CD4-positive, alpha-beta T cell (primary cell): Measurements from ENCODE around the gene SPTBN5. TPM values are rescaled to one million over a fixed set of nuclear protein-coding genes. Genes with fewer than 3 reads are reported as not detected.

Source experiments
- ATAC-seq: fragments of 200-7000 bp; cut with Tn5 transposase; one replicate; pipeline ENCODE4 v1.10.0; 2022; ENCODE audit warnings: mild to moderate bottlenecking; ENCODE audit not compliant: poor library complexity
- CTCF ChIA-PET: fragments of 350-600 bp; sonication (Branson Sonifier 250); formaldehyde crosslinking; loops from one replicate; lab custom pipeline; 2021; ENCODE audit warnings: antibody characterized with exemption, inconsistent platforms; lab: Charles Lee
- POLR2A ChIA-PET: fragments of 350-600 bp; sonication (Branson Sonifier 250); formaldehyde crosslinking; loops from one replicate; lab custom pipeline; 2021; ENCODE audit warnings: antibody characterized with exemption, inconsistent platforms; lab: Charles Lee
- DNase-seq, 14 experiments: peaks; one replicate each; pipeline ENCODE4 v3.0.0-alpha.2; 2013 to 2020; ENCODE audit warnings: mixed read lengths in 2 of 14
- H3K27ac ChIP-seq, 2 donors: one replicate each; pipeline versions ENCODE4 v1.5.1 to v1.7.0; 2013; ENCODE audit warnings: low read length in 2 of 2, low read depth in 1 of 2, mild to moderate bottlenecking in 1 of 2
- H3K27me3 ChIP-seq, 2 experiments: 1 replicate in 1 of 2; 2 replicates in 1 of 2; pipeline versions ENCODE4 v1.6.1 to v1.7.0; 2013; ENCODE audit warnings: low read length in 2 of 2, control low read depth in 1 of 2, mild to moderate bottlenecking in 1 of 2, moderate library complexity in 1 of 2; ENCODE audit not compliant: insufficient read depth in 2 of 2, control insufficient read depth in 1 of 2
- H3K36me3 ChIP-seq: one replicate; pipeline ENCODE4 v1.6.1; 2013; ENCODE audit warnings: low read length, control low read depth; ENCODE audit not compliant: insufficient read depth
- H3K4me1 ChIP-seq: one replicate; pipeline ENCODE4 v1.6.1; 2013; ENCODE audit warnings: low read length, control low read depth; ENCODE audit not compliant: insufficient read depth
- H3K4me3 ChIP-seq: one replicate; pipeline ENCODE4 v1.5.1; 2013; ENCODE audit warnings: mild to moderate bottlenecking, low read length, moderate library complexity
- H3K9me3 ChIP-seq, 2 experiments: 1 replicate in 1 of 2; 2 replicates in 1 of 2; pipeline versions ENCODE4 v1.6.1 to v1.7.0; 2013; ENCODE audit warnings: low read length in 2 of 2, mild to moderate bottlenecking in 2 of 2, control low read depth in 1 of 2, moderate library complexity in 1 of 2; ENCODE audit not compliant: control insufficient read depth in 1 of 2, insufficient read depth in 1 of 2
- H3K27ac Mint-ChIP-seq: one replicate; pipeline ENCODE4 v1.8.0; 2020; ENCODE audit warnings: mixed read lengths
- H3K27me3 Mint-ChIP-seq: one replicate; pipeline ENCODE4 v1.8.0; 2021; ENCODE audit warnings: mixed read lengths
- H3K36me3 Mint-ChIP-seq: one replicate; pipeline ENCODE4 v1.8.0; 2021; ENCODE audit warnings: low read depth, mixed read lengths
- H3K4me1 Mint-ChIP-seq: one replicate; pipeline ENCODE4 v1.8.0; 2021; ENCODE audit warnings: low read depth, mixed read lengths
- H3K4me3 Mint-ChIP-seq: one replicate; pipeline ENCODE4 v1.8.0; 2020; ENCODE audit warnings: mild to moderate bottlenecking, mixed read lengths
- H3K9me3 Mint-ChIP-seq: one replicate; pipeline ENCODE4 v1.8.0; 2020; ENCODE audit warnings: mixed read lengths
- CTCF ChIP-seq: fragments of 200-600 bp; IDR thresholded peaks from one replicate; pipeline ENCODE4 v1.8.0; 2022; ENCODE audit warnings: antibody characterized with exemption, mild to moderate bottlenecking
- intact Hi-C, 2 experiments: fragments of 100-400 bp; cut with DNase I in 1 of 2; cut with micrococcal nuclease in 1 of 2; formaldehyde crosslinking; loops; one replicate each; pipeline versions ENCODE4 v1.15.1 to v1.9.0; 2023 to 2025; cut with DNase I, micrococcal nuclease
- total RNA-seq, 174 experiments: library from RNA in 2 of 174; stranded (reverse) in 2 of 174; gene quantifications; one replicate each; pipeline ENCODE4 v1.2.3 and lab custom pipeline; 2021 to 2026

SPTBN5 gene
- total RNA-seq, 2 experiments from 2014 or later: 2.2 to 2.3 TPM

GRCh38 chr15:41908736-41909461 is 15.0 kb upstream of the SPTBN5 start:
- intact Hi-C loops: no loop called here
- POLR2A ChIA-PET: interaction anchor here (1.6 kb wide), 1 partner anchor 135 kb away, joined by 8 read pairs; the partner anchor contains the start of gene MAPKBP1

DNA sequence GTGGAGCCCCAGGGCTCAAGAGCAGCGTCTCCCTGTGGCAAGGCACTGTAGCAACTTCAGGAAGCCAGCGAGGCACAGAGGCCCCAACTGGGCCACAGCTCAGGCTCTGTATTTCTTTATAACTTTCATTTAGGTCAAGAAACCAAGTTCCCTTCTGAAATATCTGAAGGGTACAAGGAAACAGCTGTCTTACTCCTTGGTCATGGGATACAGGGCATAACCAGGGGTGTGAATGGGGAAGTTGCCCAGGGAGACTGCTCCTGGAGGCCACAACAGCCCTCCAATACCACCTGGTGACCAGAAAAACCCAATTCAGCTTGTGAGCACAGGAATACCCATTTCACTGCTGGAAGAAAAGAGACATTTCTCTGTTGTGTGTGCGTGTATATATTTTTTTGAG is 13.3 kb upstream of the SPTBN5 start:
- Histone ChIP-seq H3K27ac (no peak overlapping the region), H3K4me3 (no peak overlapping the region), H3K27me3 (no peaks in the 10 kb centered on the region), H3K9me3 (peaks cover 0 to 8% of the 10 kb centered on the region in 2 experiments), H3K36me3 (peaks cover 32% of the 10 kb centered on the region), H3K4me1 (peaks cover 10% of the 10 kb centered on the region)
- Mint-ChIP-seq H3K36me3 (peaks cover 68% of the 10 kb centered on the region), H3K4me1 (peaks cover 7% of the 10 kb centered on the region), H3K27me3 (no peaks in the 10 kb centered on the region), H3K4me3 (no peak overlapping the region), H3K27ac (peak overlapping the region; percentile 39), H3K9me3 (no peaks in the 10 kb centered on the region)
- CTCF ChIA-PET: interaction anchor here (0.7 to 2.9 kb wide), 3 partner anchors 9 to 134 kb away, joined by 3 to 7 read pairs (median 5); no protein-coding TSS in a partner anchor
- intact Hi-C loops: loop anchor here in 1 of 2 experiments (2.0 kb wide), 1 partner anchor 28 kb away; no protein-coding TSS in a partner anchor
- ATAC-seq (no peak), DNase-seq (no peak)
- POLR2A ChIA-PET: interaction anchor here (1.6 kb wide), 1 partner anchor 133 kb away, joined by 8 read pairs; the partner anchor contains the start of gene MAPKBP1
- TF ChIP-seq CTCF: no peak

More at GRCh38 chr15:41908736-41909461, 15.0 kb upstream of the SPTBN5 start:
- Histone ChIP-seq H3K4me3 (no peak overlapping the region), H3K27ac (no peak overlapping the region), H3K36me3 (peaks cover 31% of the 10 kb centered on the region), H3K27me3 (no peaks in the 10 kb centered on the region), H3K4me1 (peaks cover 10% of the 10 kb centered on the region), H3K9me3 (peaks cover 0 to 8% of the 10 kb centered on the region in 2 experiments)
- H3K27ac Mint-ChIP-seq: peak overlapping the region; percentile 2
- H3K36me3 Mint-ChIP-seq: peaks cover 77% of the 10 kb centered on the region
- no peaks in the 10 kb centered on the region for H3K27me3 Mint-ChIP-seq
- CTCF ChIA-PET: interaction anchor here (1.1 to 2.9 kb wide), 2 partner anchors 14 to 28 kb away, joined by 5 to 7 read pairs; no protein-coding TSS in a partner anchor
- H3K4me1 Mint-ChIP-seq: peaks cover 7% of the 10 kb centered on the region
- ATAC-seq (no peak), DNase-seq (no peak)
- no peak for TF ChIP-seq CTCF
- no peak overlapping the region for H3K4me3 Mint-ChIP-seq
- H3K9me3 Mint-ChIP-seq: no peaks in the 10 kb centered on the region

DNA sequence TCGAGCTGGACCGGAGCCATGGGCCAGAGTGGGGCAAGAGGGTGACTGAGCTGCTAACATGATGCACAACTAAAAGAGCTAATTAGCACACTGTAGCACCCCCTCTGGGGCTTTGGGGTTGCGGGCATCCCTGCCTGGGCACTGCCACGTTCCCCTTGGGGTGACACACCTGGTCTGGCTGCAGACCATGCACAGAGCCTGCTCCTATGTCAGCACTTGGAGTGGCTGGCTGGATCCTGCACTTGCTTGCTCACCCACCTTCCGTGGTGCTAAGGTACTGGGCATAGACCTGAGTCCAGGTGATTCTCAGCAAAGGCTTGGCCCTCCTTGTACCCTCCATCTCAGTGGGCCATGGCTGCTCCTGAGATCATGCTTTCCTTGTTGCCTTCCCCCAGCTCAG is 12.8 kb upstream of the SPTBN5 start:
- ChIA-PET POLR2A (no interaction called here), CTCF (interaction anchor here (0.7 to 2.9 kb wide), 4 partner anchors 9 to 134 kb away, joined by 3 to 7 read pairs (median 4); no protein-coding TSS in a partner anchor)
- DNase-seq (no peak), ATAC-seq (no peak)
- Mint-ChIP-seq H3K9me3 (no peaks in the 10 kb centered on the region), H3K27ac (peak overlapping the region; percentile 39), H3K4me1 (peaks cover 7% of the 10 kb centered on the region), H3K27me3 (no peaks in the 10 kb centered on the region), H3K36me3 (peaks cover 65% of the 10 kb centered on the region), H3K4me3 (no peak overlapping the region)
- TF ChIP-seq CTCF: no peak
- Histone ChIP-seq H3K4me3 (no peak overlapping the region), H3K27me3 (no peaks in the 10 kb centered on the region), H3K36me3 (peaks cover 30% of the 10 kb centered on the region), H3K27ac (no peak overlapping the region), H3K4me1 (peaks cover 10% of the 10 kb centered on the region), H3K9me3 (peaks cover 0 to 8% of the 10 kb centered on the region in 2 experiments)
- intact Hi-C loops: loop anchor here in 1 of 2 experiments (2.0 kb wide), 1 partner anchor 28 kb away; no protein-coding TSS in a partner anchor
